Measurements from ENCODE around the gene FOXP1.

FOXP1 gene

GRCh38 chr3:71514621-71515020 lies 68.9 kb downstream of the FOXP1 start:
- TF ChIP-seq ZNF70 (CRISPR knock-in tag; IDR thresholded peaks at IDR 0.05), result no peak
- no peak for TF ChIP-seq TSHZ2 (CRISPR knock-in tag; IDR thresholded peaks at IDR 0.05)
- TF ChIP-seq CREB5 (CRISPR knock-in tag; IDR thresholded peaks at IDR 0.05; ENCODE audit: low read depth), result no peak
- ATAC-seq, result no peak

- ATAC-seq, result no peak
- no peak for TF ChIP-seq OSR1 (CRISPR knock-in tag; IDR thresholded peaks at IDR 0.05)
- TF ChIP-seq ZNF70 (CRISPR knock-in tag; IDR thresholded peaks at IDR 0.05), result no peak
- no peak for TF ChIP-seq TCF4 (CRISPR knock-in tag; IDR thresholded peaks at IDR 0.05; ENCODE audit: borderline replicate concordance)
- no peak for TF ChIP-seq PPARA (CRISPR knock-in tag; IDR thresholded peaks at IDR 0.05; ENCODE audit: borderline replicate concordance)
- TF ChIP-seq PATZ1 (CRISPR knock-in tag; IDR thresholded peaks at IDR 0.05; ENCODE audit: borderline replicate concordance), result no peak
- no peak for TF ChIP-seq GLIS3 (CRISPR knock-in tag; IDR thresholded peaks at IDR 0.05)
- TF ChIP-seq CSRNP3 (CRISPR knock-in tag; IDR thresholded peaks at IDR 0.05), result no peak
- no peak for TF ChIP-seq ZNF565 (CRISPR knock-in tag; conservative IDR thresholded peaks at IDR 0.05; ENCODE audit: low read depth)
- no peak for TF ChIP-seq TSHZ2 (CRISPR knock-in tag; IDR thresholded peaks at IDR 0.05)
- TF ChIP-seq ZC3H10 (CRISPR knock-in tag; IDR thresholded peaks at IDR 0.05), result no peak
- no peak for TF ChIP-seq CREB5 (CRISPR knock-in tag; IDR thresholded peaks at IDR 0.05; ENCODE audit: low read depth)
- no peak for TF ChIP-seq POU6F1 (CRISPR knock-in tag; IDR thresholded peaks at IDR 0.05; ENCODE audit: borderline replicate concordance, low read depth)
Measured at GRCh38 chr3:71513515-71513914, 70.0 kb downstream of the FOXP1 start.

GRCh38 chr3:71513081-71513480 lies 70.4 kb downstream of the FOXP1 start:
- no peak for TF ChIP-seq ZNF70 (CRISPR knock-in tag; IDR thresholded peaks at IDR 0.05)
- ATAC-seq, result no peak

- TF ChIP-seq PPARA (CRISPR knock-in tag; IDR thresholded peaks at IDR 0.05; ENCODE audit: borderline replicate concordance), result no peak
- TF ChIP-seq PATZ1 (CRISPR knock-in tag; IDR thresholded peaks at IDR 0.05; ENCODE audit: borderline replicate concordance), result no peak
- no peak for TF ChIP-seq ZNF8 (CRISPR knock-in tag; IDR thresholded peaks at IDR 0.05)
- no peak for ATAC-seq
Measured at GRCh38 chr3:71512544-71512943, 71.0 kb downstream of the FOXP1 start.

All from SK-N-SH treated with all-trans-retinoic acid at 6 μM for 48 hours (cell line).